Measurements from ENCODE around the gene RUSF1.

- TF ChIP-seq CTCF (IDR thresholded peaks at IDR 0.05) (peak; percentile 39 to 59 (median 48)), POLR2A (IDR thresholded peaks at IDR 0.05) (no peak)
These were observed 47.6 kb downstream of the RUSF1 start for GRCh38 chr16:31460582-31461002.

Measured in adrenal gland (tissue), 5 donors.